Mononuclear cell (primary cell): ENCODE measurements around the gene SLC16A13. TPM values are rescaled to one million over a fixed set of nuclear protein-coding genes. Genes with fewer than 3 reads are reported as not detected.
"Not testable (repeated sequence)": the region's sequence is repeated elsewhere in the genome, so short reads cannot be mapped to it uniquely, and the experiment has no call there.

Source experiments
- H3K27me3 ChIP-seq: 2 replicates; pipeline ENCODE4 v1.6.0; 2011; ENCODE audit warnings: low read length, control low read depth; ENCODE audit not compliant: insufficient read depth
- H3K4me1 ChIP-seq: 2 replicates; pipeline ENCODE4 v1.5.1; 2011; ENCODE audit warnings: mild to moderate bottlenecking, low read length, control low read depth; ENCODE audit not compliant: insufficient read depth
- H3K4me3 ChIP-seq: 2 replicates; pipeline ENCODE4 v1.5.1; 2011; ENCODE audit warnings: mild to moderate bottlenecking, low read length, moderate library complexity
- H3K9me3 ChIP-seq: 2 replicates; pipeline ENCODE4 v1.5.1; 2011; ENCODE audit warnings: low read depth, mild to moderate bottlenecking, control low read depth, low read length
- total RNA-seq: library from RNA; depleted of rRNA; stranded (reverse); fragments of >200 nt; gene quantifications from one replicate; pipeline ENCODE4 v1.2.3, GENCODE V29; 2012

SLC16A13 gene
- total RNA-seq, 1 donor = 0.42 TPM

- peaks cover 44% of the 10 kb centered on the region for H3K4me1 ChIP-seq
- H3K9me3 ChIP-seq = no peaks in the 10 kb centered on the region
- no peaks in the 10 kb centered on the region for H3K27me3 ChIP-seq
- no peak overlapping the region for H3K4me3 ChIP-seq
These were observed 47.8 kb downstream of the SLC16A13 start for GRCh38 chr17:7083592-7083991.

GRCh38 chr17:7084088-7084487, 48.3 kb downstream of the SLC16A13 start:
- Histone ChIP-seq H3K4me3 (no peak overlapping the region), H3K4me1 (peaks cover 44% of the 10 kb centered on the region), H3K9me3 (no peaks in the 10 kb centered on the region), H3K27me3 (no peaks in the 10 kb centered on the region)

GRCh38 chr17:7088442-7088841, 52.6 kb downstream of the SLC16A13 start:
- not testable (repeated sequence) for H3K27me3 ChIP-seq, H3K9me3 ChIP-seq, H3K4me3 ChIP-seq
- peaks cover 30% of the 10 kb centered on the region for H3K4me1 ChIP-seq

- H3K4me1 ChIP-seq = peaks cover 30% of the 10 kb centered on the region
- not testable (repeated sequence) for H3K9me3 ChIP-seq, H3K4me3 ChIP-seq, H3K27me3 ChIP-seq
These were observed 53.8 kb downstream of the SLC16A13 start for GRCh38 chr17:7089570-7089969.

Other genes with a start within 250 kb of the SLC16A13 start
- gene TEKT1, start 204.3 kb upstream of the SLC16A13 start, total RNA-seq = not detected
- gene ALOX12, start 40.0 kb upstream of the SLC16A13 start, total RNA-seq = 4.4 TPM
- gene RNASEK, start 23.4 kb upstream of the SLC16A13 start, total RNA-seq = 76.8 TPM
- gene BCL6B, start 13.0 kb upstream of the SLC16A13 start, total RNA-seq = not detected
- gene SLC16A11, start 8.1 kb downstream of the SLC16A13 start, total RNA-seq = 0.63 TPM
- 8.6 TPM for gene CLEC10A, start 44.2 kb downstream of the SLC16A13 start, total RNA-seq
- gene ASGR2, start 78.8 kb downstream of the SLC16A13 start, total RNA-seq = 12.9 TPM
- 4.6 TPM for gene ASGR1, start 143.4 kb downstream of the SLC16A13 start, total RNA-seq
- gene DLG4, start 183.8 kb downstream of the SLC16A13 start, total RNA-seq = 9.0 TPM
- gene ACADVL, start 183.9 kb downstream of the SLC16A13 start, total RNA-seq = 143 TPM
- 23.1 TPM for gene DVL2, start 198.5 kb downstream of the SLC16A13 start, total RNA-seq
- 6.5 TPM for gene PHF23, start 203.4 kb downstream of the SLC16A13 start, total RNA-seq
- gene GABARAP, start 206.4 kb downstream of the SLC16A13 start, total RNA-seq = 396 TPM
- gene CTDNEP1, start 215.7 kb downstream of the SLC16A13 start, total RNA-seq = 38.8 TPM
- 14.4 TPM for gene ELP5, start 216.2 kb downstream of the SLC16A13 start, total RNA-seq
- 0.10 TPM for gene CLDN7, start 226.5 kb downstream of the SLC16A13 start, total RNA-seq
- not detected for gene SLC2A4, start 245.7 kb downstream of the SLC16A13 start, total RNA-seq